ENCODE data around the gene REPS1.
"Not testable (repeated sequence)": the region's sequence is repeated elsewhere in the genome, so short reads cannot be mapped to it uniquely, and the experiment has no call there.

Gene REPS1

DNA sequence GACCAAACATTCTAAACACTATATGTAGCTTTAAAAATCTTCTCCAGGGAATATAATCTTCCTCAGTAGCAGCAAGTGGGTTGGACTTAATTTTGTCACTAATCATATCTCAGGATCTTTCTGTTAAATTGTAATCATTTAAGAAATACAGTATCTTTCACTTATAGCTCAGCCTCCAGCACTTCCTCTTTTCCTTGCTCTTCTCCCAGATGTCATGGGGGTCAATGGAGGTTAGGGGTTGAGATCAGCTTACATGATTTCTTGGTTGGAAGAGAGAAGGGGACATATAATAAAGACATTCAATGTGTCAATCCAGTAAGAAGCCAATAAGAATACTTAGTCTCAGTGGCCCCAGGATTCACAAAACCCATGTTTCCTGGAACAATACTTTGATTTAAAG lies 15.7 kb upstream of the REPS1 start:
- no peak for DNase-seq

- no peak for DNase-seq
Measured at GRCh38 chr6:138999949-139000725, 12.1 kb upstream of the REPS1 start.

GRCh38 chr6:138997136-138997535 lies 9.1 kb upstream of the REPS1 start:
- DNase-seq = no peak

- DNase-seq = no peak
Measured at GRCh38 chr6:138996524-138996923, 8.5 kb upstream of the REPS1 start.

DNA sequence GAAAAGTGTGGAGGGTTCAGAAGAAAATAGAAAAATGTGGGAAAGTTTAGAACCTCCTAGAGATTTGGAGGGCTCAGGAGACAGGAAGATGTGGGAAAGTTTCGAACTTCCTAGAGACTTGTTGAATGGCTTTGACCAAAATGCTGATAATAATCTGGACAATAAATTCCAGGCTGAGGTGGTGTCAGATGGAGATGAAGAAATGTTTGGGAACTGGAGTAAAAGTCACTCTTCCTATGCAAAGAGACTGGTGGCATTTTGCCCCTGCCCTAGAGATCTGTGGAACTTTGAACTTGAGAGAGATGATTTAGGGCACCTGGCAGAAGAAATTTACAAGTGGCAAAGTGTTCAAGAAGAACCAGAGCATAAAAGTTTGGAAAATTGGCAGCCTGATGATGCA lies 5.4 kb upstream of the REPS1 start:
- DNase-seq = not testable (repeated sequence)

DNA sequence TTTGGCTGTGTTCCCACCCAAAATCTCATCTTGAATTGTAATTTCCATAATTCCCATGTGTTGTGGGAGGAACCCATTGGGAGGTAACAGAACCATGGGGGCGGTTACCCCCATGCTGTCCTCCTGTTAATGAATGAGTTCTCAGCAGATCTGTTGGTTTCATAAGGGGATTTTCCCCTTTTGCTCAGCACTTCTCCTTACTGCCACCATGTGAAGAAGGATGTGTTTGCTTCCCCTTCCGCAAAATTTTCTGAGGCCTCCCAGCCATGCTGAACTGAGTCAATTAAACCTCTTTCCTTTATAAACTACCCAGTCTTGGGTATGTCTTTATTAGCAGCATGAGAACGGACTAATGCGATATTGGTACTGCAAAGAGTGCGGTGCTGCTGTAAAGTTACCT lies 4.9 kb upstream of the REPS1 start:
- DNase-seq = not testable (repeated sequence)

GRCh38 chr6:138991206-138991605 lies 3.2 kb upstream of the REPS1 start:
- no peak for DNase-seq

GRCh38 chr6:138989098-138989983 lies 1.3 kb upstream of the REPS1 start:
- no peak for DNase-seq

- DNase-seq = no peak
Measured at GRCh38 chr6:138988469-138988834, 399 bp upstream of the REPS1 start.

DNA sequence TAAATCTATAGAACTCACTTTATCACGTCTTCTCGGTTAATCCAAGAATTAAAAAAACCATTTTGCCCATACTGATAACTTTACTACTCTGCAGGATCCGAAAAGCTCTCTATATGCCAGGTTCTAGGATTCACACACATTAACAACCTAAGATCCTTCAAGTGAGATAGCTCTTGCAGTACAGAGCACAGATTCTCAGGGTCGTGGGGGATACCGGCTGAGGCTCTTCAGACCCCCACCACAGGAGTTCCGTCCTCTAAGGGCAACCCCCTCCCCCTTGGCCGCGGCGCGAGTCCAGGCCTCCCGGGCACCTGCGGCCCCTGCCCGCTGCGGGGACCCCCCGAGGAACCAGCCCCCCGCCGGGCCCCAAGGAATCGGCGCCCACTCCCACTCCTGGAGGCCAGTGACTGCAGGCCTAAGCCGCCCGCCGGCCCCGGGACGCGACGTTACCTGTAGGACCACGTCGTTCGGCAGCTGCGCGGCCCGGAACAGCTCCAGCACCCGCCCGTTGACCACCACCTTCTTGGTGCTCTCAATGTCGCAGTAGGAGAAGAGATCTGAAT lies 892 bp downstream of the REPS1 start:
- DNase-seq = no peak

DNA sequence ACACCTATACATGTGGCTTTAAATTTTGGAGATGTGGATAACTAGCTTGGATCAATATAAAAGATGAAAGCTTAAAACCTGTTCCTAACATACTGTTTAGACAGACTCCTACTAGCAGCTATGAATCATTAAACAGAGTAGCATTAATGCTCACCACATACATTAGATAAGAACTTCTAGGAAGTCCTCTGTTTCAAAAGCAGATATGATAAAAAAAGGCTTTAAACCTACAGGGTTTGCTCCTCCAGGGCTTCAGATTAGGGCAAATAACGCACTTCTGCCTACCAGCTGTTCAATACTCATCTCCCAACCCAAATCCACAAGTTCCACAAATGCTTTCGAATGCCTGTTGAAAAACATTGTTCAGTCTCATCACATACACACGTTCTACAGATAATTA lies 1.5 kb downstream of the REPS1 start:
- no peak for DNase-seq

DNA sequence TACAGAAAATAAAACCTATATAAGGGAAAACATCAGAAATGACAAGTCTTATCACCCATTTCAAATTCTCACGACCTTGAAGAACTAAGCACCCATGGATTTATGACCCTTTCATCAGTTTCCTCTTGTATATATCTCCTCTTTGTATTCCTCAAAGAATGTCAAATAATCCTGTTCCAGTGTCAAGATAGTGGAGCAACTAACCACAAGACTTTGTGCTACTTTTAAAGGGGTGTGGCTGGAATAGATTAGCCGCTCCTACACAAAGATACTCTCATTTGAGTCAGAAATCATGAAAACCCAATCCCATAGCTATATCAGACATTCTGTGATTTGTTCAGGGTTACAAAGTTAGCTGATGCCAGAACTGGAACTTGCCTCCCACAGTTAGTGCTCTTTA lies 6.6 kb downstream of the REPS1 start:
- no peak for DNase-seq

DNA sequence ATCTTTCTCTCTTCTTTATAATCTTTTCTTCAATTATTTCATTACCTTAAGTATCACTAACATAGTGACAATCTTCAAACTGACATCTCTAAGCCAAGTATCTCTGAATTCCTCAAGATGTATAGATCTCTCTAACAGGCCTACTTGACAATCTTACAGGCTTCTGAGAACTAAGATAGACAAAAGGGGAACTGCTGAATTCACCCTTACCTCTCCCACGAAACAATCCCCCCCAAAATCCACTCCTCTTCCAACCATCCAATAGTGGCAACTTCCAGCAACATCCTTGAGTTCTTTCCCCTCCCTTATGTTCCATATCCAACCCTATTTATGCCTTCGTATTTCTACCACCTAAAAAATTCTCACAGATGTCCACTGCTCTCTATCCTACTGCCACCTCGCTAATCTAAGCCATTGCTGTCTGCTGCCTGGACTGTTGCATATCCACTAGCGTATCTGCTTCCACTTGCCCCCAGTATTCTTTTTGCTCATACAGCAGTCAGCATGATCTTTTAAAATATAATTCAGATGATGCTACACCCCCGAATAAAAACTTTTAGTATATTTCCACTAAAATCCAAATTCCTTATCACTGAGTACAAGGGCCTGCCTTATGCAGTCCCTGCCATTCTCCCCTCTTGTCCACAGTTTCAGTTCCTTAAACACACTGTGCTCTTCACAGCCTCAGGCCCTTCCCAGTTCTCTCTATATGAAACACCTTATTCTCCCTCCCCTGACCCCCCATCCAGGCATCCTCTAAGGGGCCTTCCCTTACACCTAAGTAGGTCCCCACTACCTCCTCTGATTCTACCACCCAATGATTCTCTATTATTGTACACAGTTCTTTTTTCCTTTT lies 8.0 kb downstream of the REPS1 start:
- DNase-seq = no peak

DNA sequence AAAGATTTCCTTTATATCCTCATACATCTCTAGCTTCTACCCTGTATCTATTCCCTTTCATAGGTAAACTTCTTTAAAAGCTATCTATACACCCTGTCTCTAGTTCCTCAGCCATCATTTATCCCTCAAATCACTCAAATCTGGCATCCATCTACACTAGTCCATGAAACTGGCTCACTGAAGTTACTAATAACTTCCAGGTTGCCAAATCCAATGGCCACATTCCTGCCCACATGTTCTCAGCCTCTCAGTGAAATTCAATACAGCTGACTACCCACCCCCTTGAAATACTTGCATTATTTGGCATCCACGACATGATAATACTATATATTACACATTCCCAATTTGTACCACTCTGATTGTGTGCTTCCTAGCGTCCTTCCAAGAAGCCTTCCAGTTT lies 8.7 kb downstream of the REPS1 start:
- no peak for DNase-seq

GRCh38 chr6:138978229-138978628 lies 9.8 kb downstream of the REPS1 start:
- DNase-seq = no peak

DNA sequence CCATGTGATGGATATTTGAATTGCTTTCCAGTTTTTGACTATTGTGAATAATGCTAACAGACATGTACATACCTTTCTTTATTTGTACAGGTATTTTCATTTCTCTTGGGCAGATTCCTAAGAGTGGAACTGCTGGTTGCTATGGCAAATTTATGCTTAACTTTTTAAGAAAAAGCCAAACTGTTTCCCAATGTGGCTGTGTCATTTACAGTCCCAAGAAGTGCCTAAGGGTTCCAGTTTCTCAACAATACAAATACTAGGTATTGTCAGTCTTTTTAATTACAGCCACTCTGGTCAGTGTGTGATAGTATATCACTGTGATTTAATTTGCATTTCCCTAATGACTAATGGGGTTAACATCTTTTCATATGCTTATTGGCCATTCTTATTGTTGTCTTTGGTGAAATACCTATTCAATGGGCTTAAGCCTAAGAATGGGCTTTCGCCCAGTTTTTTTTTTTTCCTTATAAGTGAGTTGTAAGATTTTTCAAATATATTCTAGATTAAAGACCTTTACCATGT lies 10.3 kb downstream of the REPS1 start:
- DNase-seq = no peak

DNA sequence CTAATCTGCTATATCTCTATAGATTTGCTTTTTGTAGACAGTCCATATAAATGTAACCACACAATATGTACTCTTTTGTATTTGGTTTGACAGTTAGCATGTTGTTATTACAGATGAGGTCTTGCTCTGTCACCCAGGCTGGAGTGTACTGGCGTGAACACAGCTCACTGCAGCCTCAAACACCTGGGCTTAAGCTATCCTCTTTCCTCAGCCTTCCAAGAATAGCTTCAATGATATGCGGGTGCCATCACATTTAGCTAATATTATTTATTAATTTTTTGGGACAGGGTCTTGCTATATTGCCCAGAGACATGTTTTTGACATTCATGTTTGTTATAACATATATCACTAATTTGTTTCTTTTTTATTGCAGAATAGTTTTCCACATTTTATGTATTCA lies 10.8 kb downstream of the REPS1 start:
- no peak for DNase-seq

DNA sequence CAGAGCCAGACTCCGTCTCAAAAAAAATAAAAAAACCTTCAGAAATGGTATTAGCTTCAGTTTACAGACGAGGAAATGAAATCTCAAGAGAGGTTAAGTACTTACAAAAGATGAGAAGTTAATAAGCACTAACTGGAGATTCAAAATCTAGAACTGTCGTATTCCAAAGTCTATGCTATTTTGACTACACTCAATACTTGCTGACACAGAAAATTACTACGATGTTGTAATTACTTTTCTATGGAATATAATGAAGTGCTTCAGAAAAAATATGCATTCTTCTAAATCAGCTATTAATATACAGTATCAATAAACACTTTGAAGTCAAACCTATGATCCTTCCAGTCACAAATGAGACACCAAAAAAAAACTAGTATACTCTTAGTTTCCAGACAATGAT lies 12.2 kb downstream of the REPS1 start:
- DNase-seq = no peak

DNA sequence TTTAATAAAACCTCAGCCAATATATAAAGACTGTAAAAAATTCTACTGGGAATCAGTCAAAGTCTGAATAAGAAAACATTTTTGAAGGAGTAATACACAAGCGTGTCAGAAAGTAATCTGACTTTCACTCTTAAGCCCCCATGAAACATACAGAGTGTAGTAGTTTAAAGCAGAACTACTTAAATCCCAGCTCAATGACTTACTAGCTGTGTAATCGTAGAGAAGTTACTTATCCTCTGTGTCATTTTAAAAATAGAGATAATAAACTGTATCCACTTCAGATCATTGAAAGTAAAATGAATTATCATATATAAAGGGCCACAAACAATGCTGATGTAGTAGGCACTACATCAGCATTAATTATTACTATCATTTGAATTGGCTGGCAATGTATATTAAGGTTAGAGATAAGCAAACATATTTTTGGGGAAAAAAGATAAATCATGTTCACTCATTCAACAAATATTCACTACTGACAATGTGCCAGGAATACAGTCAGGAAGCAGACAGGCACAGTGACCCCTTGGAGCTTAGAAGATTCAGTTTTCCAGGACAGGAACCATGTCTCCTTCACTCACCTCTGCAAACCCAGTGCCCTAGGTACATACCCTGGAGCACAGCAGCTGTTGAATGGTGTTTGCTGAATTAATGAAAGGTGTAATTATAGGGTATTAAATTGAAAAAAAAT lies 14.4 kb downstream of the REPS1 start:
- DNase-seq = no peak

DNA sequence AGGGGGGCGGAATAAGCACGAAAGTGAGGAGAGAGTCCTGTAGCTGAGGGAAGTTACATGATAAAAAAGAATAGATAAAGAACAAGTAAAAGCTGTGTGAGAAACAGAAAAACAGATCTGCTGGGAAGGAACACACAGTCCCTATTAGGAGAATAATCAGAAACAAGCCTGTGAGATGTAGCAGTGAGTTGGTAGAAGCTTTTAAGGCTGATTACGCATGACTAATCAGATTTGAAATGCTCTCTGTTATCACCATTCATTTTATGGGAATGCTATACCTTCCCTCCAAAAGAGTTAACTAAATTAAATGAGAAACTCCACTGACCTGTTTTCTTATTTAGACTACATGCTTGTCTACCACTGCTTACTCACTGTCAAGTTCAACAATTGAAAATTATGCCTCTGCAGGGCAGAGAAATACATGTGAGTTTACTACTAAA lies 15.8 kb downstream of the REPS1 start:
- no peak for DNase-seq

DNA sequence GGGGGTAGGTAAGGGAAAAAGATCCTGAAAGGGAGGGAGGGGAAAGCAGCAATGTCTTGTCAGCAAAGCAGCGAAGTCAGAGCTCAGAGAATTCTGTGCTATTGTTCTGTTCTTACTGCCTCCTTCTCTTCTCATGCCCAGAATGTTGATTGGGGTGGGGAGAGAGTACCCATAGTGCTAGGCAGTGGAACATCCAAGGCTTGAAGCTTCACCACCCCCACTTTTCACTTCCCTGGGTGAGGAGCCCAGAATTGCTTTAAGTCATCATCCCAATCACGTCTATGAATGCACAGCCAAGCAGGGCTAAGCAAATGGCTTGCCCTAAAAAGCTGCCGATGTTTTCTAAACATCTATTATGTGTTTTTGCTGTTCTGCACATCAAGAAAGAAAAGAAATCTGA lies 16.5 kb downstream of the REPS1 start:
- DNase-seq = no peak

- no peak for DNase-seq
Measured at GRCh38 chr6:138970856-138971425, 17.1 kb downstream of the REPS1 start.

Data from activated CD8-positive, alpha-beta memory T cell treated with anti-CD3 and anti-CD28 coated beads for 24 hours (primary cell).